ENCODE results near the gene ATP2C2.

Gene ATP2C2

GRCh38 chr16:84482001-84482891, 113.9 kb downstream of the ATP2C2 start:
- no peak for DNase-seq (ENCODE audit: low read depth, low spot score)
- no peak for TF ChIP-seq CTCF (IDR thresholded peaks at IDR 0.05; ENCODE audit: low read depth, low read length)
- in situ Hi-C loops (cut with HindIII; ENCODE audit: low sequenced_read_pairs): no loop called here
- no peak overlapping the region for H3K4me3 ChIP-seq (ENCODE audit: low read depth, low read length)

DNA sequence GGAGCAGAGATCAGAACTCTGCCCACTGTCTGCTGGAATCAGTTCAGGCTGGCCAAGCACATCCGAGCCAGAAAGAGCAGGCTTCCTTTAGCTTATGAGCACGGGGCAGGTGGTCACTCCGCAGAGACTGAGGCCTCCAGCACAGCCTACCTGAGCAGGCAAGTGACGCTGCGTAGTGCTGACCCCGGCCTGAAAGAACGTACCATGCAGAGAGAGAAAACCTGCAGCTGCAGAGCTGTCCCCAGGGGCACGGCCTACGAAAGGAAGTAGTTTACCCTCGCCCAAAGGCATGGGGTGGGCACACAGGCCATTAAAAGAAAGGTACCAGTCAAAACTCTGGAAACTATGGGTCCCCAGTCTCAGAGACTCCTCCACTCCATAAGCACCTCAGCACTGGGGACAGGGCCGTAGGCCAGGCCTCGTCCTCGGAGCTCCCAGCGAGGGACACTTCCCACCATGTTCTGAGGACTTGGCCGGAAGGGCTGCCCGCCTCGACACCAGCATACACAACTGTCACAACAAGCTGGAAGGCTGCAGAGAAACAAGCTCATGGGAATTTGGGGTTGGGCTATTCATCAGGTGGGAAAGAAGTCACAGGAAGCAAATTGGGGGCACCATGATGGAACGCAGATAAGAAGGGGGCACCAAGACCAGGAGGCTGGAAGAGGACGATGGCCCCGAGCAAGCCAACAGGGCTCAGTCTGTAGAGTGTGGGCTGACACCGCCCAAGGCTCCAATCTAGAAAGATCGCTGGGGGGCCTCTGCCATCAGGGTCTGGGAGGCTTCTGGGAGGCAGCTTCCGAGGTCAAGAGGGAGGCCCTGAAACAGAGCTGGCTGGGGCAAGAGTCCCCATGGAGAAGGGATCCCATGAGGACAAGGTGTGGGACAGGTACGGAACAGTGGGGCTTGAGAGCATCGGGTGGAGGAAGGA, 114.9 kb downstream of the ATP2C2 start:
- no peak overlapping the region for H3K4me3 ChIP-seq (ENCODE audit: low read depth, low read length)
- no peak for TF ChIP-seq CTCF (IDR thresholded peaks at IDR 0.05; ENCODE audit: low read depth, low read length)
- no peak for DNase-seq (ENCODE audit: low read depth, low spot score)
- in situ Hi-C loops (cut with HindIII; ENCODE audit: low sequenced_read_pairs): no loop called here

GRCh38 chr16:84483882-84484565, 115.7 kb downstream of the ATP2C2 start:
- no peak for TF ChIP-seq CTCF (IDR thresholded peaks at IDR 0.05; ENCODE audit: low read depth, low read length)
- no peak for DNase-seq (ENCODE audit: low read depth, low spot score)
- H3K4me3 ChIP-seq (ENCODE audit: low read depth, low read length): no peak overlapping the region
- in situ Hi-C loops (cut with HindIII; ENCODE audit: low sequenced_read_pairs): no loop called here

DNA sequence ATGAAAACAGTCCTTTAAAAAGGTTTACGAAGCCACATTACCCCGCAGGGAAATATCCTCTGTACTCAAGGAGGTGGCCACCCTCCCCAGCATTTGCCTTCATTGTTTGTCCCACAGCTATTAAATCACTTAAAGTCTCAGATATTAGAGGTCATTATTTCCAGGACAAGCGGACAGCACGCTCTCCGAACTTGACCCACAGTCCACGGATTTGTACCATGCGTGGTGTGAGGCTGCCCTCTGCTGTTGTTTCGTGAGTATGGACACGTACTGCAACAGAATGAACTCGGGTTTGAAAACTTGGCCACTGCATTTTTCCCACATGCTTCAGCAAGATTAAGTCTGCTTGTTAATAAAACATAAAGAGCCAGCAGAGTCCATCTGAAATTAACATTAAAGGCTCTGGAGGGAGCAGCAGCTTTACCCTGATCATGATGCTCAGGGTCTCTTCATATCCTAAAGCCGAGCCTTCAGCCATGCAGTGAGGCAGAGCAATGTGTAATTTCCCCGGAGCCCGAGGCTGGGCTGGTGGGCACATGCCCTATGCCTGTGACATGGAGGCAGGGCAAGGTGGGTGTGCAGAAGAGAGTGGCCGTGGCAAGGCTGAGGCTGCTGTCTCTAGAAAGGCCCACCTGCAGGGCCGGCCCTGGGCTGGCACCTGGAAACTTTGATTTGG, 116.4 kb downstream of the ATP2C2 start:
- DNase-seq (ENCODE audit: low read depth, low spot score): peak; percentile 56
- TF ChIP-seq CTCF (IDR thresholded peaks at IDR 0.05; ENCODE audit: low read depth, low read length): peak; percentile 77
- H3K4me3 ChIP-seq (ENCODE audit: low read depth, low read length): no peak overlapping the region
- in situ Hi-C loops (cut with HindIII; ENCODE audit: low sequenced_read_pairs): no loop called here

GRCh38 chr16:84485255-84486010, 117.1 kb downstream of the ATP2C2 start:
- no peak for DNase-seq (ENCODE audit: low read depth, low spot score)
- TF ChIP-seq CTCF (IDR thresholded peaks at IDR 0.05; ENCODE audit: low read depth, low read length): no peak
- H3K4me3 ChIP-seq (ENCODE audit: low read depth, low read length): no peak overlapping the region
- in situ Hi-C loops (cut with HindIII; ENCODE audit: low sequenced_read_pairs): no loop called here

Measured in astrocyte of the spinal cord (primary cell).